Measurements from ENCODE around the gene DIRAS3. TPM values are rescaled to one million over a fixed set of nuclear protein-coding genes. Genes with fewer than 3 reads are reported as not detected.

Gene DIRAS3
- total RNA-seq, 2 donors from 2014 or later: 0.42 to 0.69 TPM

DNA sequence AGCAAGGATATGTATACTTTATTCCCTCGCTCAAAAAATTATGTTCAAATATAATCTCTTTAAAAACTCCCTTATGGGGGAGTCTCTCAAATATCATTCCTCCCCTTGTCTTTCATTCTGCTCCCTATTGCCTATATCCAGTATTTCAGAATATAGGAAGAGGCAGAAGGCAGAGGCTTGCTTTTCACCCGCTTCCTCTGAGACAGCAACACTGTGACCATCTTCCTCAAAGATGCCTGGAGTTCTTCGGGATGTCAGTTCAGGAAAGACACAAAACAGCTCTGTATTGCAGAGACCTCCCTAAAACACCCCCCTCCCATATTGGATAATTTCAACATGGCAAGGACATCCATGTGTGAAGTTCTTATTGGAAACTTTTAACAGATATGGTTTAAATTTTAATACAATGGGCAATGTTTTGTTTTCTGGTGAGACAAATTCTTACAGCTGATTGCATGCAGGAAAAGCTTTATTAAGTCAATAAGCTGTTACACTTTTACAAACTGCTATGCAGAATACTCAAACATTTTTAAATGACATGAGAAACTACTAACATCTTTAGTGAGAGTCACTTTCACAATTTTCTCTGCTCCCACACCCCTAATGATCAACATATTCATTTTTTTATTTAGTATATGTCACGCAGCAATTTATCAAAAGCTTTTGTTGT is 4.8 kb downstream of the DIRAS3 start:
- Histone ChIP-seq H3K27ac (no peak overlapping the region), H3K36me3 (no peaks in the 10 kb centered on the region), H3K4me1 (no peaks in the 10 kb centered on the region), H3K4me3 (no peak overlapping the region), H3K9ac (ENCODE audit: low read depth in 2 of 2, low read length in 2 of 2) (no peak overlapping the region), H3K9me3 (no peaks in the 10 kb centered on the region), H3K27me3 (no peaks in the 10 kb centered on the region)
- intact Hi-C loops (cut with DNase I): no loop called here
- no peak for DNase-seq
- no peak for TF ChIP-seq CTCF (IDR thresholded peaks at IDR 0.05)

DNA sequence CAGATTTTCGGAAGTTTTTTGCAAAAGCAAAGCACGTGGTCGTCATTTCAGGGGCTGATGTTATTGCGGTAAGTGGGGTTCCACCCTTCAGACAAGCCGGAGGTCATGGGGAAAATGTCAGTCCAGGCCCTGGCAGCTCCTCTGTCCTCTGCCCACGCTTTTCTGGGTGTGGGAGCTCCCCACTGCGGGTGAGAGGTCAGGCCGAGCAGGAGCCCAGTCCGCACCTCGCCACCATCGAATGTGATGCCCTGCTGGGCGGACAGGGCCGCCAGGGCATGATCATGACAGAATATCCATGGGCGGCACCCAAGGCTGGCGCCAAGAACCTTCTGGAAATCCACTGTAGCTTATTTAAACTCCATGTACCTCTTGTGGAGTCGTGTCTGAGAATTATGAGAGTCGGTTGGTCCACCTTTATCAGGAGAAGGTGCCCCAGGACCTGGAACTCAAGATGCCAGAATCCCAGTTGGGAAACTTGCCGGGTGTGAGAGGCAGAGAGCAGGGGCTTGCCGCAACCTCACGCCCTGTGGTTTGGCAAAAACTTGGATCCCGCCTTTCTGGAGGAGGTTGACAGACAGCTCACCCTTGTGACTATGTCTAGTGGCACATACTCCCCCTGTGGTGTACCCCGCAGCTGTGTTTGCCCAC is 6.9 kb downstream of the DIRAS3 start:
- Histone ChIP-seq H3K9ac (ENCODE audit: low read depth in 2 of 2, low read length in 2 of 2) (no peak overlapping the region), H3K4me1 (no peaks in the 10 kb centered on the region), H3K9me3 (no peaks in the 10 kb centered on the region), H3K4me3 (no peak overlapping the region), H3K36me3 (no peaks in the 10 kb centered on the region), H3K27me3 (no peaks in the 10 kb centered on the region), H3K27ac (no peak overlapping the region)
- TF ChIP-seq CTCF (IDR thresholded peaks at IDR 0.05): no peak
- no peak for DNase-seq
- intact Hi-C loops (cut with DNase I): no loop called here

DNA sequence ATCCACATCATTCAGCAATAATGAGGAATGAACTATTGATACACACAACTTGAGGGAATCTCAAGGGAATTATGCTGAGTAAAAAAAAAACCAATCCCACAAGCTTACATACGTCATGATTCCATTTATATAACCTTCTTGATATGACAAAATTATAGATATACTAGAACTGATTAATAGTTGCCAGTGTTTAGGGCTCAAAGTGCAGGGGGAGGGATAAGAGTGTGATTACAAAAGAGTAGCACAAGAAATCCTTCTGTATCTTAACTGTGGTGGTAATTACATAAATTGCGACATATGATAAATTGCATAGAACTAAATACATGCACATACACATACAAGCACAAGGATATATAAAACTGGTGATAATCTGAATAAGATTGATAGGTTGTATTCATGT is 13.5 kb downstream of the DIRAS3 start:
- Histone ChIP-seq H3K36me3 (no peaks in the 10 kb centered on the region), H3K9ac (ENCODE audit: low read depth in 2 of 2, low read length in 2 of 2) (no peak overlapping the region), H3K27ac (no peak overlapping the region), H3K9me3 (no peaks in the 10 kb centered on the region), H3K4me1 (no peaks in the 10 kb centered on the region), H3K4me3 (no peak overlapping the region), H3K27me3 (no peaks in the 10 kb centered on the region)
- no peak for DNase-seq
- TF ChIP-seq CTCF (IDR thresholded peaks at IDR 0.05): no peak
- intact Hi-C loops (cut with DNase I): no loop called here

GRCh38 chr1:68029444-68029843 is 21.0 kb downstream of the DIRAS3 start:
- no peak for TF ChIP-seq CTCF (IDR thresholded peaks at IDR 0.05)
- Histone ChIP-seq H3K4me3 (no peak overlapping the region), H3K27ac (no peak overlapping the region), H3K36me3 (no peaks in the 10 kb centered on the region), H3K4me1 (no peaks in the 10 kb centered on the region), H3K9ac (ENCODE audit: low read depth in 2 of 2, low read length in 2 of 2) (no peak overlapping the region), H3K27me3 (no peaks in the 10 kb centered on the region), H3K9me3 (no peaks in the 10 kb centered on the region)
- intact Hi-C loops (cut with DNase I): no loop called here
- DNase-seq: no peak

DNA sequence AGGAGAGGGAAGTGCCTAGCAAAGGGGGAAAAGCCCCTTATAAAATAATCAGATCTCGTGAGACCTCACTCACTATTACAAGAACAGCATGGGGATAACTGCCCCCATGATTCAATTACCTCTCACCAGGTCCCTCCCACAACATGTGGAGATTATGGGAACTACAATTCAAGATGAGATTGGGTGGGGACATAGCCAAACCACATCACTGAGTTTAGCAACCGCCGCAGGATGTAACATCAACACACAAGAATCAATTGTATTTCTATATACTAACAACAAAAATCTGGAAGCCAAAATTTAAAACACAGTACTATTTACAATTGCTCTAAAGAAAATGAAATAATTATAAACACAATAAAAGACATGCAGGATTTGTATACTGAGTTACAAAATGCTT is 21.9 kb downstream of the DIRAS3 start:
- no peak for TF ChIP-seq CTCF (IDR thresholded peaks at IDR 0.05)
- H3K36me3 ChIP-seq: no peaks in the 10 kb centered on the region
- intact Hi-C loops (cut with DNase I): no loop called here
- H3K4me3 ChIP-seq: no peak overlapping the region
- H3K27me3 ChIP-seq: no peaks in the 10 kb centered on the region
- no peak for DNase-seq
- no peak overlapping the region for H3K27ac ChIP-seq
- no peak overlapping the region for H3K9ac ChIP-seq (ENCODE audit: low read depth in 2 of 2, low read length in 2 of 2)
- H3K9me3 ChIP-seq: no peaks in the 10 kb centered on the region
- H3K4me1 ChIP-seq: no peaks in the 10 kb centered on the region

Data from colonic mucosa (tissue), 4 donors.